ENCODE results near the gene SPTLC1.

- TF ChIP-seq TCF7 (IDR thresholded peaks at IDR 0.05; ENCODE audit: borderline replicate concordance) (no peak), CTCF (IDR thresholded peaks at IDR 0.05 in 2 of 3, conservative IDR thresholded peaks at IDR 0.05 in 1 of 3; ENCODE audit: control insufficient read depth in 2 of 3, extremely low read depth in 1 of 3, insufficient read depth in 1 of 3, low read depth in 3 of 3, low read length in 3 of 3) (no peak), HCFC1 (IDR thresholded peaks at IDR 0.05; ENCODE audit: low read length) (no peak), RB1 (IDR thresholded peaks at IDR 0.05; ENCODE audit: borderline replicate concordance) (no peak), FOXK2 (IDR thresholded peaks at IDR 0.05) (no peak)
Measured at GRCh38 chr9:92095236-92095635, 20.0 kb downstream of the SPTLC1 start.

Data from GM12878 (cell line).